Esophagus squamous epithelium (tissue), 4 donors: ENCODE data around the gene ALDH16A1.

Experiments
- POLR2A ChIP-seq, 4 donors: fragments of 450-650 bp; IDR thresholded peaks; one replicate each; pipeline ENCODE4 v1.6.1; 2017; ENCODE audit warnings: antibody characterized with exemption in 4 of 4, mild to moderate bottlenecking in 4 of 4, moderate library complexity in 3 of 4
- TF ChIP-seq, protein P1 (sequence below), 6 experiments: fragments of 450-650 bp in 4 of 6; fragments of 200-600 bp in 2 of 6; sonication (generic) in 2 of 6; IDR thresholded peaks; one replicate each; pipeline ENCODE4 v1.5.1; 2016 to 2019; ENCODE audit warnings: antibody characterized with exemption in 6 of 6, mild to moderate bottlenecking in 4 of 6, moderate library complexity in 4 of 6

DNA sequence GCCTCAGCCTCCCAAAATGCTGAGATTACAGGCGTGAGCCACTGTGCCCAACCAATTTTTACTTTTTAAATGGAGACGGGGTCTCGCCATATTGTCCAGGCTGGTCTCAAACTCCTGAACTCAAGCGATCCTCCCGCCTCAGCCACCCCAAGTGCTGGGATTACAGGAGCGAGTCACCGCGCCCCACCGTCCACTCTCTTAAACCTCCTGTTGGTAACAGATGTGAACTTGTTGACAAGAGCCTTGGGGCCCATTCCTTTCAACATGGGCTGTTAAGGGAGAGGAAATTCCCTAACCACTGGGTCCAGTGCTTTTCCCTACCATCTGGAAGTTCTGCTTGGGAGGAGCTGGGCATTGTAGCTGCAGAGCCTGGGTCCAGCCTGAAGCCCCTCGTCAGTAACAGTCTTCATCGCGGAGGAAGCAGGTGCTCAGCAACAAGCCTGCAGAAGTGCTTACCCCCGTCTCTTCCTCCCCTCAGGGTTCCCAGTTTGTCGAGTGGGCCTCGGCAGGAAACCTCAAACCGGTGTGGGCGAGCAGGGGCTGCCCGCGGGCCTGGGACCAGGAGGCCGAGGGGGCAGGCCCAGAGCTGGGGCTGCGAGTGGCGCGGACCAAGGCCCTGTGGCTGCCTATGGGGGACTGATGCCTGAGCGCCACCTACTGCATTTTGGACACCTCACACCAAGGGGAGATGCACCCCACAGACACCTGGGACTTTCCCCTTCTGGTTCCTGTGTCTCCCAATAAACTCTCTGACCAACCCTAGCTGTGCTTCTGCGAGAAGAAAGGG lies 17.0 kb downstream of the ALDH16A1 start:
- TF ChIP-seq, protein P1, sequence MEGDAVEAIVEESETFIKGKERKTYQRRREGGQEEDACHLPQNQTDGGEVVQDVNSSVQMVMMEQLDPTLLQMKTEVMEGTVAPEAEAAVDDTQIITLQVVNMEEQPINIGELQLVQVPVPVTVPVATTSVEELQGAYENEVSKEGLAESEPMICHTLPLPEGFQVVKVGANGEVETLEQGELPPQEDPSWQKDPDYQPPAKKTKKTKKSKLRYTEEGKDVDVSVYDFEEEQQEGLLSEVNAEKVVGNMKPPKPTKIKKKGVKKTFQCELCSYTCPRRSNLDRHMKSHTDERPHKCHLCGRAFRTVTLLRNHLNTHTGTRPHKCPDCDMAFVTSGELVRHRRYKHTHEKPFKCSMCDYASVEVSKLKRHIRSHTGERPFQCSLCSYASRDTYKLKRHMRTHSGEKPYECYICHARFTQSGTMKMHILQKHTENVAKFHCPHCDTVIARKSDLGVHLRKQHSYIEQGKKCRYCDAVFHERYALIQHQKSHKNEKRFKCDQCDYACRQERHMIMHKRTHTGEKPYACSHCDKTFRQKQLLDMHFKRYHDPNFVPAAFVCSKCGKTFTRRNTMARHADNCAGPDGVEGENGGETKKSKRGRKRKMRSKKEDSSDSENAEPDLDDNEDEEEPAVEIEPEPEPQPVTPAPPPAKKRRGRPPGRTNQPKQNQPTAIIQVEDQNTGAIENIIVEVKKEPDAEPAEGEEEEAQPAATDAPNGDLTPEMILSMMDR (IDR thresholded peaks at IDR 0.05), result peak in 4 of 6 experiments; percentile 8 to 43 (median 34)
- TF ChIP-seq POLR2A (IDR thresholded peaks at IDR 0.05), result no peak
